H1 (cell line): Measurements from ENCODE around the gene SPEF2. TPM values are rescaled to one million over a fixed set of nuclear protein-coding genes. Genes with fewer than 3 reads are reported as not detected.

Source experiments
- CTCF ChIA-PET: fragments of 300-600 bp; sonication (Branson Sonifier 250); formaldehyde crosslinking; loops from one replicate; lab custom pipeline; 2021; ENCODE audit not compliant: partially characterized antibody; lab: Charles Lee
- POLR2A ChIA-PET: fragments of 300-600 bp; sonication (Branson Sonifier 250); formaldehyde crosslinking; loops from one replicate; lab custom pipeline; 2021; ENCODE audit warnings: inconsistent platforms; ENCODE audit not compliant: partially characterized antibody; lab: Charles Lee
- DNase-seq, 2 experiments: peaks; one replicate each; pipeline versions ENCODE4 v3.0.0 to v3.0.0-alpha.2; 2010 to 2022; ENCODE audit warnings: low spot score in 2 of 2, low read depth in 1 of 2, mixed read lengths in 1 of 2
- FAIRE-seq: peaks from 2 replicates; lab custom pipeline; 2011; peaks lifted over from hg19 to GRCh38; lab: Jason Lieb, UNC
- H2AFZ ChIP-seq: 2 replicates; pipeline ENCODE4 v1.8.1; 2012; ENCODE audit warnings: low read length, inconsistent platforms
- H2AK5ac ChIP-seq: 2 replicates; pipeline ENCODE4 v1.6.1; 2013; ENCODE audit warnings: low read depth, low read length
- H2BK120ac ChIP-seq: replicated peaks from 2 replicates; pipeline ENCODE3; 2013; ENCODE audit warnings: low read depth, low read length, inconsistent platforms
- H2BK12ac ChIP-seq: 2 replicates; pipeline ENCODE4 v1.6.1; 2013; ENCODE audit warnings: low read depth, low read length
- H2BK15ac ChIP-seq: 2 replicates; pipeline ENCODE4 v1.6.1; 2013; ENCODE audit warnings: low read length
- H2BK20ac ChIP-seq: 2 replicates; pipeline ENCODE4 v1.6.1; 2013; ENCODE audit warnings: low read length
- H2BK5ac ChIP-seq: 2 replicates; pipeline ENCODE4 v1.6.1; 2013; ENCODE audit warnings: low read depth, low read length
- H3K14ac ChIP-seq: 2 replicates; pipeline ENCODE4 v1.6.1; 2013; ENCODE audit warnings: inconsistent platforms; ENCODE audit not compliant: insufficient read length
- H3K18ac ChIP-seq: 2 replicates; pipeline ENCODE4 v1.6.1; 2013; ENCODE audit warnings: low read length; ENCODE audit errors: extremely low read depth
- H3K23ac ChIP-seq: 2 replicates; pipeline ENCODE4 v1.6.1; 2013; ENCODE audit warnings: inconsistent platforms; ENCODE audit not compliant: insufficient read length
- H3K23me2 ChIP-seq: 2 replicates; pipeline ENCODE4 v1.6.1; 2013; ENCODE audit warnings: low read depth, low read length
- H3K27ac ChIP-seq: 2 replicates; pipeline ENCODE4 v1.6.1; 2011; ENCODE audit warnings: low read depth, low read length, inconsistent platforms
- H3K27me3 ChIP-seq, 4 experiments: replicated peaks in 1 of 4; 1 replicate in 1 of 4; 2 replicates in 3 of 4; pipeline versions ENCODE4 v1.6.1 to v1.8.1; 2011 to 2013; ENCODE audit warnings: low read length in 3 of 4, mild to moderate bottlenecking in 3 of 4, inconsistent platforms in 2 of 4, mixed read lengths in 2 of 4, moderate library complexity in 1 of 4; ENCODE audit not compliant: control insufficient read depth in 3 of 4, insufficient read depth in 3 of 4; ENCODE audit errors: extremely low read depth in 1 of 4
- H3K36me3 ChIP-seq, 4 experiments: 2 replicates each; pipeline versions ENCODE4 v1.6.1 to v1.8.1; 2011 to 2013; ENCODE audit warnings: mild to moderate bottlenecking in 4 of 4, low read length in 3 of 4, moderate library complexity in 2 of 4, control low read depth in 1 of 4, inconsistent platforms in 1 of 4; ENCODE audit not compliant: insufficient read depth in 4 of 4, control insufficient read depth in 2 of 4
- H3K4ac ChIP-seq: replicated peaks from 2 replicates; pipeline ENCODE3; 2013; ENCODE audit warnings: low read length, low read depth, mixed read lengths, inconsistent platforms; ENCODE audit not compliant: insufficient read length
- H3K4me1 ChIP-seq, 4 experiments: replicated peaks in 1 of 4; 1 replicate in 1 of 4; 2 replicates in 3 of 4; pipeline versions ENCODE4 v1.6.1 to v1.8.1; 2011 to 2013; ENCODE audit warnings: low read length in 3 of 4, inconsistent platforms in 2 of 4, mixed read lengths in 1 of 4; ENCODE audit not compliant: insufficient read depth in 4 of 4, control insufficient read depth in 3 of 4
- H3K4me2 ChIP-seq, 2 experiments: 2 replicates each; pipeline versions ENCODE4 v1.6.1 to v1.8.1; 2011 to 2013; ENCODE audit warnings: low read depth in 2 of 2, low read length in 2 of 2, control low read depth in 1 of 2, inconsistent platforms in 1 of 2, mild to moderate bottlenecking in 1 of 2; ENCODE audit not compliant: insufficient read depth in 1 of 2
- H3K4me3 ChIP-seq, 4 experiments: fragments of 200-600, 300-600 bp in 1 of 4; sonication (generic), shearing (Covaris generic), sonication (Bioruptor Twin) in 1 of 4; 2 replicates each; pipeline versions ENCODE4 v1.5.1 to v1.8.1; 2011 to 2016; ENCODE audit warnings: low read length in 4 of 4, low read depth in 3 of 4, control low read depth in 2 of 4, inconsistent platforms in 2 of 4, mild to moderate bottlenecking in 2 of 4, mixed read lengths in 1 of 4, moderate library complexity in 1 of 4; ENCODE audit not compliant: insufficient read depth in 2 of 4; ENCODE audit errors: extremely low read depth in 1 of 4
- H3K56ac ChIP-seq: replicated peaks from 2 replicates; pipeline ENCODE3; 2013; ENCODE audit warnings: low read depth, mild to moderate bottlenecking, mixed read lengths, low read length, inconsistent platforms; ENCODE audit not compliant: insufficient read length
- H3K79me1 ChIP-seq: 2 replicates; pipeline ENCODE4 v1.6.1; 2013; ENCODE audit warnings: low read depth, low read length, control low read depth
- H3K79me2 ChIP-seq, 2 experiments: 2 replicates each; pipeline versions ENCODE4 v1.6.1 to v1.8.1; 2012 to 2013; ENCODE audit warnings: low read length in 2 of 2, mild to moderate bottlenecking in 2 of 2, inconsistent platforms in 1 of 2; ENCODE audit not compliant: insufficient read depth in 2 of 2, control insufficient read depth in 1 of 2
- H3K9ac ChIP-seq, 4 experiments: replicated peaks in 1 of 4; 1 replicate in 1 of 4; 2 replicates in 3 of 4; pipeline versions ENCODE4 v1.6.1 to v1.8.1; 2011 to 2013; ENCODE audit warnings: low read depth in 3 of 4, low read length in 3 of 4, control low read depth in 2 of 4, mild to moderate bottlenecking in 2 of 4, moderate library complexity in 2 of 4, inconsistent platforms in 1 of 4; ENCODE audit errors: extremely low read depth in 1 of 4
- H3K9me3 ChIP-seq, 2 experiments: 2 replicates each; pipeline versions ENCODE4 v1.6.1 to v1.8.1; 2012 to 2013; ENCODE audit warnings: mild to moderate bottlenecking in 2 of 2, moderate library complexity in 2 of 2, control low read depth in 1 of 2, inconsistent platforms in 1 of 2, low read depth in 1 of 2, low read length in 1 of 2, mixed read lengths in 1 of 2; ENCODE audit not compliant: insufficient read depth in 2 of 2
- H4K20me1 ChIP-seq, 2 experiments: replicated peaks in 1 of 2; 2 replicates each; pipeline versions ENCODE3 to v1.8.1; 2011 to 2013; ENCODE audit warnings: inconsistent platforms in 2 of 2, low read length in 2 of 2, mild to moderate bottlenecking in 1 of 2; ENCODE audit not compliant: insufficient read depth in 2 of 2, control insufficient read depth in 1 of 2
- H4K5ac ChIP-seq: 2 replicates; pipeline ENCODE4 v1.6.1; 2013; ENCODE audit warnings: low read length, low read depth, mixed read lengths, inconsistent platforms; ENCODE audit not compliant: insufficient read length
- H4K8ac ChIP-seq: 2 replicates; pipeline ENCODE4 v1.8.0; 2013; ENCODE audit warnings: mild to moderate bottlenecking, moderate library complexity, low read length, inconsistent platforms; ENCODE audit not compliant: insufficient read depth; ENCODE audit errors: extremely low read depth
- H4K91ac ChIP-seq: replicated peaks from 2 replicates; pipeline ENCODE3; 2013; ENCODE audit warnings: low read length, mixed read lengths, inconsistent platforms; ENCODE audit not compliant: insufficient read length
- NANOG ChIP-seq: IDR thresholded peaks from 2 replicates; pipeline ENCODE4 v1.6.1; 2011; ENCODE audit warnings: low read length, low read depth, mild to moderate bottlenecking, inconsistent platforms; ENCODE audit not compliant: insufficient read depth, poor library complexity, severe bottlenecking
- WGBS, 2 experiments: shearing (Covaris generic) in 1 of 2; methylation state at CpG; one replicate each; pipeline versions ENCODE4 v1.1.6 to v1.1.7; 2013 to 2015; ENCODE audit warnings: low lambda C conversion rate in 2 of 2, mixed read lengths in 2 of 2, inconsistent platforms in 1 of 2, low coverage in 1 of 2, missing lambda C conversion rate in 1 of 2; ENCODE audit not compliant: insufficient replicate concordance in 2 of 2, insufficient coverage in 1 of 2, insufficient read length in 1 of 2; ENCODE audit errors: extremely low coverage in 1 of 2, missing lambda C conversion rate in 1 of 2; 5-methylcytosine and 5-hydroxymethylcytosine counted together
- polyA plus RNA-seq, 7 experiments: library from polyadenylated mRNA; depleted of rRNA in 3 of 7; stranded (reverse) in 5 of 7; unstranded in 2 of 7; fragments of >200 nt in 5 of 7; fragments of 200-250 nt in 2 of 7; gene quantifications; 1 replicate in 5 of 7; 2 replicates in 1 of 7; 4 replicates in 1 of 7; pipeline versions ENCODE4 v1.2.1 to v1.2.3, GENCODE V29; 2011 to 2013; ENCODE audit warnings: missing spikeins in 2 of 7, mixed read lengths in 2 of 7
- total RNA-seq: library from RNA; stranded (reverse); fragmentation: NEBNext Ultra II Directional; extraction: Animal tissue kit (Norgen Biotek cat#: 25700); gene quantifications from 2 replicates; pipeline ENCODE4 v1.2.1, GENCODE V29; 2021

The SPEF2 gene
- total and polyA plus RNA-seq, 2 of the 8 experiments (the other 6 are each of a cell fraction or from before 2014, with no cell fraction given), result 0.14 to 0.73 TPM

- Histone ChIP-seq H2BK20ac (no peak overlapping the region), H3K23ac (no peak overlapping the region), H3K23me2 (no peaks in the 10 kb centered on the region), H4K8ac (no peak overlapping the region), H4K5ac (no peak overlapping the region), H3K56ac (no peak overlapping the region), H3K27ac (no peak overlapping the region), H3K14ac (no peak overlapping the region), H3K79me1 (no peaks in the 10 kb centered on the region), H3K4me1 (0 out of 7 replicates have a peak, but pooled peaks cover 0 to 3% (median 0%) of the 10 kb centered on the region in 4 experiments), H3K9me3 (no peaks in the 10 kb centered on the region), H3K4me2 (no peak overlapping the region), H2BK15ac (no peak overlapping the region), H4K91ac (no peak overlapping the region), H2AFZ (no peak overlapping the region), H3K36me3 (no peaks in the 10 kb centered on the region), H4K20me1 (no peaks in the 10 kb centered on the region), H2BK120ac (no peak overlapping the region), H3K27me3 (no peaks in the 10 kb centered on the region), H2BK5ac (no peak overlapping the region), H3K18ac (no peak overlapping the region), H2BK12ac (no peak overlapping the region), H3K4ac (no peak overlapping the region), H3K4me3 (no peak overlapping the region), H2AK5ac (no peak overlapping the region), H3K79me2 (no peaks in the 10 kb centered on the region), H3K9ac (no peak overlapping the region)
- POLR2A ChIA-PET, result no interaction called here
- DNase-seq, result no peak
- CTCF ChIA-PET, result interaction anchor here (0.9 kb wide), 1 partner anchor 207 kb away, joined by 4 read pairs; no protein-coding TSS in a partner anchor
- 92% methylated on average over 2 of the region's 2 CpGs; no CpG with 5 or more reads in 1 of the 2 experiments for WGBS, 2 experiments
- FAIRE-seq, result no peak
- no peak for TF ChIP-seq NANOG
Observed at GRCh38 chr5:35668319-35668718, 50.7 kb downstream of the SPEF2 start.
